NOMO-1 (cell line): ENCODE measurements around the gene ATXN2L.

Experiments used
- DNase-seq, 2 experiments: peaks; one replicate each; lab custom pipeline; 2025; ENCODE audit not compliant: unreplicated experiment in 2 of 2; lab: John Stamatoyannopoulos, UW

Gene ATXN2L

DNA sequence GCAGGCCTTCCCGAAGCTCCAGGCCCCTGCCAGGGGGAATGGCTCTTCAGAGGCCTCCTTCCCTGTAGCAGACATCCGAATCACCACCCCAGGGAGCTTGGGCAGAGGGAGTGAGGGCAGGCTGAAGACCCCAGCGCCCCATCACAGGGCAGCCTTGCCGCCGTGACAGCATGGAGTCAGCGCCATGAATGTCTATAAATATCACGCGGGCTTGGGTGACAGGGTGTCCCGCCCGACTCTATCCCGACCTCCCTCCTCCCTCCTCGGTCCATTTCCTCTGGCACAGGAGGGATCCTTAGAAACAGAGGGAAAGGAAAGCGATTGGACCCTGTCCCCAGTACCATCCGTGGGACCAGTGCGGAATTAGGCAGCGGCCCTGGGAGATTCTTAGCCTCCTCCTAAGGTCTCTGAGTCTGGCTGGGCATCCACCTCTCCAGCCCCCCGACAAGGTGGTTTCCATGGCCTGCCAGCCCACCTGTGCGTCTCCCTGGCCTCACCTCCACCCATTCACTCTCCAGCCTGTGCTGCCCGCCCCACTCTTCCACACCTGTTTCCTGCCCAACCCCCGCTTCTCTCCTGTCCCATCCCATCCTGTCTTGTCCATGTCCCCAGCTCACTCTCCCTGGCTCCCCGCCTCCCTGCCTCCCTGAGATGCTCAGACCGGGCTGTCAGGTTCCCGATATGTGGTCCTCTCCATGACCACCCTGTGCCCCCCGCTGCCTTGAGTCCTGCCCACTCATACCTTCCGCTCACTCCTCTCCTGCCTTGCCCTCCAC lies 60.6 kb downstream of the ATXN2L start:
- no peak for DNase-seq

DNA sequence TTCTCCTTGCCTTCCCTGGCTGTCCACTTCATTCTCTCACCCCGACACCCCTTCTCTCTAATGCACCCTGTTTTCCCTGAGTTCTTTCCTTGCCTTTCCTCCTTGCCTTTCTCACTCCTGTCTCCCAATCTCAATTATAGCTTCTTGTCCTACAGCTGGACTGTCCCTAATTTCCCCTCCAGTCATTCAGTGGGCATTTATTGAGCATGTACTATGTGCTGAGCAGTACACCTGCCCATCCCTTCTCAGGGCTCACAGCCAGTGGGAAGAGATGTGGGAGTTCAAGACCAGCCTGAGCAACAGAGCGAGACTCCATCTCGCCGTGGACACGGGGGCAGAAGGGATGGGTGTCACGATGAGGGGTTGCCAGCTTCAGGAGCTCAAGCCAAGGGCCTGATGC lies 61.2 kb downstream of the ATXN2L start:
- DNase-seq: no peak
